Loucy (cell line): ENCODE results near the gene MYO5B.

ENCODE experiments used
- H2AFZ ChIP-seq: fragments of 200-600 bp; sonication (generic); 2 replicates; pipeline ENCODE4 v1.6.0; 2016; ENCODE audit warnings: antibody characterized with exemption, mild to moderate bottlenecking, low read length, moderate library complexity
- H3F3A ChIP-seq: fragments of 200-600 bp; 2 replicates; pipeline ENCODE4 v1.6.0; 2016; ENCODE audit warnings: antibody characterized with exemption, low read depth, mild to moderate bottlenecking
- H3K27me3 ChIP-seq: fragments of 200-600 bp; sonication (generic); 2 replicates; pipeline ENCODE4 v1.6.1; 2014; ENCODE audit warnings: low read length, mild to moderate bottlenecking; ENCODE audit not compliant: insufficient read depth, poor library complexity, severe bottlenecking
- H3K36me3 ChIP-seq: fragments of 200-600 bp; sonication (generic); 2 replicates; pipeline ENCODE4 v1.6.1; 2016; ENCODE audit warnings: low read length; ENCODE audit not compliant: insufficient read depth
- H3K4me1 ChIP-seq: fragments of 200-600 bp; sonication (generic); 2 replicates; pipeline ENCODE4 v1.5.1; 2014; ENCODE audit warnings: low read length, mild to moderate bottlenecking; ENCODE audit not compliant: insufficient read depth, poor library complexity, severe bottlenecking
- H3K4me2 ChIP-seq: fragments of 200-600 bp; sonication (generic); 2 replicates; pipeline ENCODE4 v1.6.0; 2014; ENCODE audit warnings: antibody characterized with exemption, low read length, low read depth, mild to moderate bottlenecking; ENCODE audit not compliant: poor library complexity, severe bottlenecking
- H3K4me3 ChIP-seq: fragments of 200-600 bp; sonication (generic); 2 replicates; pipeline ENCODE4 v1.5.1; 2014; ENCODE audit warnings: low read length, mild to moderate bottlenecking, mixed read lengths; ENCODE audit not compliant: poor library complexity, severe bottlenecking
- H3K79me2 ChIP-seq: fragments of 200-600 bp; sonication (generic); 2 replicates; pipeline ENCODE4 v1.6.1; 2014; ENCODE audit warnings: low read length; ENCODE audit not compliant: insufficient read depth
- H3K9ac ChIP-seq: fragments of 200-600 bp; sonication (generic); 2 replicates; pipeline ENCODE4 v1.6.0; 2014; ENCODE audit warnings: mild to moderate bottlenecking, low read depth, low read length, moderate library complexity; ENCODE audit not compliant: poor library complexity, severe bottlenecking
- H3K9me2 ChIP-seq: fragments of 200-600 bp; sonication (generic); replicated peaks from 2 replicates; pipeline ENCODE4 v1.6.1; 2016; ENCODE audit warnings: low read depth, low read length, mixed read lengths
- H3K9me3 ChIP-seq: fragments of 200-600 bp; sonication (generic); 2 replicates; pipeline ENCODE4 v1.6.1; 2014; ENCODE audit warnings: mild to moderate bottlenecking, antibody characterized with exemption, low read length, low read depth; ENCODE audit not compliant: insufficient read depth
- H4K20me1 ChIP-seq: fragments of 200-600 bp; sonication (generic); 2 replicates; pipeline ENCODE4 v1.6.0; 2014; ENCODE audit warnings: antibody characterized with exemption, low read length, mild to moderate bottlenecking; ENCODE audit not compliant: insufficient read depth, poor library complexity, severe bottlenecking
- CTCF ChIP-seq: fragments of 200-600 bp; sonication (generic); conservative IDR thresholded peaks from 2 replicates; pipeline ENCODE4 v1.5.1; 2014; ENCODE audit warnings: mild to moderate bottlenecking, antibody characterized with exemption, low read length
- EZH2phosphoT487 ChIP-seq: fragments of 200-600 bp; IDR thresholded peaks from 2 replicates; pipeline ENCODE4 v1.6.1; 2018; ENCODE audit warnings: antibody characterized with exemption, mild to moderate bottlenecking, moderate library complexity, borderline replicate concordance

MYO5B gene

GRCh38 chr18:49878015-49878414, 316.9 kb downstream of the MYO5B start:
- no peaks in the 10 kb centered on the region for H3K79me2 ChIP-seq
- H3K4me2 ChIP-seq: no peak overlapping the region
- no peak for TF ChIP-seq CTCF
- no peak for TF ChIP-seq EZH2phosphoT487
- H3K4me1 ChIP-seq: no peaks in the 10 kb centered on the region
- no peaks in the 10 kb centered on the region for H3K9me3 ChIP-seq
- H4K20me1 ChIP-seq: no peaks in the 10 kb centered on the region
- H3K27me3 ChIP-seq: no peaks in the 10 kb centered on the region
- no peaks in the 10 kb centered on the region for H3K9me2 ChIP-seq
- H3K4me3 ChIP-seq: no peak overlapping the region
- no peaks in the 10 kb centered on the region for H3K36me3 ChIP-seq
- no peak overlapping the region for H3K9ac ChIP-seq
- H3F3A ChIP-seq: no peaks in the 10 kb centered on the region
- H2AFZ ChIP-seq: no peak overlapping the region

- H2AFZ ChIP-seq: no peak overlapping the region
- H3F3A ChIP-seq: no peaks in the 10 kb centered on the region
- no peaks in the 10 kb centered on the region for H3K9me2 ChIP-seq
- no peaks in the 10 kb centered on the region for H3K4me1 ChIP-seq
- no peaks in the 10 kb centered on the region for H3K27me3 ChIP-seq
- H3K9ac ChIP-seq: no peak overlapping the region
- TF ChIP-seq EZH2phosphoT487: no peak
- TF ChIP-seq CTCF: no peak
- H3K4me2 ChIP-seq: no peak overlapping the region
- H3K79me2 ChIP-seq: no peaks in the 10 kb centered on the region
- H3K9me3 ChIP-seq: no peaks in the 10 kb centered on the region
- no peak overlapping the region for H3K4me3 ChIP-seq
- no peaks in the 10 kb centered on the region for H3K36me3 ChIP-seq
- no peaks in the 10 kb centered on the region for H4K20me1 ChIP-seq
Measured at GRCh38 chr18:49876536-49876935, 318.4 kb downstream of the MYO5B start.

GRCh38 chr18:49875783-49876182, 319.2 kb downstream of the MYO5B start:
- no peak for TF ChIP-seq CTCF
- TF ChIP-seq EZH2phosphoT487: no peak
- no peaks in the 10 kb centered on the region for H3F3A ChIP-seq
- H3K79me2 ChIP-seq: no peaks in the 10 kb centered on the region
- no peaks in the 10 kb centered on the region for H4K20me1 ChIP-seq
- no peaks in the 10 kb centered on the region for H3K4me1 ChIP-seq
- H3K9me2 ChIP-seq: no peaks in the 10 kb centered on the region
- H3K4me3 ChIP-seq: no peak overlapping the region
- no peak overlapping the region for H3K9ac ChIP-seq
- no peaks in the 10 kb centered on the region for H3K9me3 ChIP-seq
- no peaks in the 10 kb centered on the region for H3K27me3 ChIP-seq
- H3K4me2 ChIP-seq: no peak overlapping the region
- H2AFZ ChIP-seq: no peak overlapping the region
- no peaks in the 10 kb centered on the region for H3K36me3 ChIP-seq
